GM21619 (cell line): Measurements from ENCODE around the gene OCSTAMP.
A peak's percentile ranks its signal among the peaks of the same experiment; 100 is the strongest.

Experiments
- ATAC-seq: cut with Tn5 transposase; IDR thresholded peaks from one replicate; pipeline ENCODE4 v1.9.1; 2021; ENCODE audit not compliant: unreplicated experiment

Gene OCSTAMP

DNA sequence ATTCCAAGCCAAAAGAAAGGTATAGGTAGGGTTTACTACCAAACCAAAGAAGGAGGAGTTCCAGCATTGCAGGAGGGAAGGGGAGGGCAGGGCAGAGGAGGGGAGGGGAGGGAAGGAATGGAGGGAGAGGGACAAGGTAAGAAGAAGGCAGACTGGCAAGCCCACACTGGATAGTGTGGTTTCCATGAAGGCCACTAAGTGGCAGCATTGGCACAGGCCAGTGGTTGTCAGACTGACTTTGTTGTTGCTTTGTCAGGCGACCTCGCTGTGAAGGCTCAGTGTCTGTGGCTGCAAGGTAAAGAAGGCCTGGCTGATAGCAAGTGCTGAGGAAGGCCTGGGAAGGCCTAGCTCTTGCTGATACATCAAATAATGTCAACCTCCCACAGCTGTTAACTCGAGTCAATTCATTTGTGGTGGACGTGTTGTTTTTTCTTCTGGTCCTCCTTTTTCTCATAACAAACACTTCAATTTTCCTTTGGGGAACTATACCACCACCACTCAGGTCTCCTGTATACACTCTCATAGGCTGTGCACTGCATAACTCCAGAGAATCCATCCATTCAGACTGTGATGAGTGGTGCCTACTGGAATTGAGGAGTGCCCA lies 29.4 kb downstream of the OCSTAMP start:
- ATAC-seq = no peak

DNA sequence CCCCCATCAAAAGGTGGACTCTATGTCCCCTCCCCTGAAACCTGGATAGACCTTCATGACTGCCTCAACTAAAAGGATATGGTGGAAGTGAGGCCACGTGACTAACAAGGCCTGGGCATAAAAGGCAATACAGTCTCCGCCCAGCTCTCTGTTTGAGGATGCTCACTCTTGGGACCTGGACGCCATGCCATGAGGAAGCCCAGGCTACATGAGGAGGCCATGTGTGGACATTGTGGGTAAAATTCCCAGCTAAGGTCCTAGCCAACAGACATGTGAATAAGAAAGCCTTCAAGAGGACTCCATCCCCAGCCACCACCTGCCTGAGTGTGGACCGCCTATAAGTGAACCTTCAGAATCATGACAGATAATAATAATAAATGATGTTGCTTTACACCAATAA lies 29.9 kb downstream of the OCSTAMP start:
- ATAC-seq = no peak

DNA sequence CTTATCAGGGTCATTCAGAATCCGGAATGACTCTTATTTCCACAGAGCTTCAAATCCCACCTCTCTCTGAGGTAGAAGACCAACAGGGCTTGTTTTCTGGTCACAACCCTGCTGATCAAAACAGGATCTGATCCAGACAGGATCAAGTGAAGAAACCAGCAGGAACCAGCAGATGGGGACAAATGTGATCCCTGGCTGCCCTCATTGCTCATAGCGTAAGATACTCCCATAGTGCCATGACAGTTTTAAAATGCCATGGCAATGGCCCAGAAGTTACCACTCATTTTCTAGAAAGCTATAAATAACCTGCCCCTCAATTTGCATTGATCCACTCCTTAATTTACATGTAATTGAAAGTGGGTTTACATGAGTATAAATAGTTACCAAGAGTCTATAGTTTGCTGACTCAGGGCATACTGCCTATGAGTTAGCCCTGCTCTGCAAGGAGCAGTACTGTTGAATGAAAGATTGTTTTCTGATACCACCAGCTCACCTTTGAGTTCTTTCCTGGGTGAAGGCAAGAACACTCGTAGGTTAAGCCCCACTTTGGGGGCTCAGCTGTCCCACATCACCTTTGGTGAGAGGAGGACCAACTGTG lies 30.9 kb downstream of the OCSTAMP start:
- ATAC-seq = no peak

- ATAC-seq = peak; percentile 67
These were observed 37.3 kb downstream of the OCSTAMP start, which contains the start of gene ZNF334 for GRCh38 chr20:46512943-46513844. Gene ZNF334 (minus strand): TSS chr20:46513559. CDS start chr20:46512102, 1,457 bp downstream.

DNA sequence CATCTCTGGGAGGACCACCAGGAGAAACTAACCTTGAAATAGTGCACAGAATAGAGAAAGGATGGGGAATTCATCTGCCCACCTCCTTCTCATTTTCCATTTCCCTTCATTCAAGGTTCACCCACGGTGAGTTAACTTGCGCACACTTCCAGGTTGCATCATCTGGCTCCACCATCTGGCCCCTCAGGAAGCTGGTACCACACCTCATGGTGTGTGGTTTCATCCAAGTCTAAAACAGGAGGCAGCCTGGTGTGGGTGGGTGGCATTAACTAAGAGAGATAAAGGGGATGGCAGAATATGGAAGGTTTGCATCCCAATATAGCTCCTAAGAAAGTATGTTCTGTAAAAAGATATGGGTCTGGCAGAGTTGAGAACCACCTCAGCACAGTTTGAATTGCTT lies 40.9 kb downstream of the OCSTAMP start:
- ATAC-seq = no peak

DNA sequence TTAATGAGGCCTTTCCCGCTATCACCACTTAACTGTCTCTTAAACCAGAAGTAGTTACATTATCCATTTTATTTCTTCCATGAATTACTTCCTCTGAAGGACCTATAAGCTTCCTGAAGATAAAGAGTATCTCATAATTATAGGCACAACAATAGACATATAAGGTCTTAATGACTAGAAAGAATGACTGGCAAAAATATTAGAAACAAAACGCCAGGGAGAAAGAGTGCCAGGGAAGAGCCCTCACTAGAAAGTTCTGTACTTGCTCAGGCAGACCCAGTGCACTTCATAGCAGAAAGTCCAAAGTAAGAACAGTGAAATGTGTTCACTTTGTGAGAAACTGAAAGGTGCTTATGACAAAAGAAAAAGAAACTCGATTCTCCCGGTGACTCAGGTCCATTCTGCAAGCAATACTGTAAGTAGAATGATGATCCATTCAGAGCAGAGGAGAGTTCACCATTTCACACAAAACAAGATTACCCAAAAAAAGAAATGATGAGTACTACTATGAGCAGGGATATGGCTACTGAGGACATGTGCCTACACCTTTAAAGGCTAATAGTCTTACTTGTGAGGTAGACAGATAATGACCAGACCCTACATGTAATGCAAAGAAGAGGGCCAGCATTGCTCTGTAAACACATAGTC lies 42.6 kb downstream of the OCSTAMP start:
- ATAC-seq = no peak

- no peak for ATAC-seq
These were observed 44.9 kb downstream of the OCSTAMP start for GRCh38 chr20:46505506-46505905.

GRCh38 chr20:46501961-46502360 lies 48.5 kb downstream of the OCSTAMP start:
- no peak for ATAC-seq

DNA sequence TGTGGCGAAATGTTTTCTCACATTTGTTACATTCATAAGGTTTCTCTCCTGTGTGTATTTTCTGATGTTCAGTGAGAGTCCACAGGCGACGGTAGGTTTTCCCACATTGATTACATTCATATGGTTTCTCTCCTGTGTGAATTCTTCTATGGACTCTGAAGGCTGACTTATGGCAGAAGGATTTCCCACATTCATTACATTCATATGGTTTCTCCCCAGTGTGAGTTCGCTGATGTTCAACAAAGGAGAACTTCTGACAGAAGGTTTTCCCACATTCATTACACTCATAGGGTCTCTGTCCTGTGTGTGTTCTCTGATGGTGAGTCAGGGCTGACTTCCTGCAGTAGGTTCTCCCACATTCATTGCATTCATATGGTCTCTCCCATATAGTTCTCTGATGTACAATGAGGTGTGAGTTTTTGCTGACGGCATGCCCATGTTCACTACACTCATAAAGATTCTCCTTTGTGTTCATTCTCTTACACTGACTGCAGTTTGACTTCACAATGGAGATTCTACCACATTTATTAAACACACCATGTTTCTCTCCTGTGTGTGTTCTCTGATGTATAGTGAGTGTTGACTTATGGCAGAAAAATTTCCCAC lies 49.0 kb downstream of the OCSTAMP start:
- no peak for ATAC-seq

GRCh38 chr20:46494077-46494476 lies 56.4 kb downstream of the OCSTAMP start:
- ATAC-seq = no peak

DNA sequence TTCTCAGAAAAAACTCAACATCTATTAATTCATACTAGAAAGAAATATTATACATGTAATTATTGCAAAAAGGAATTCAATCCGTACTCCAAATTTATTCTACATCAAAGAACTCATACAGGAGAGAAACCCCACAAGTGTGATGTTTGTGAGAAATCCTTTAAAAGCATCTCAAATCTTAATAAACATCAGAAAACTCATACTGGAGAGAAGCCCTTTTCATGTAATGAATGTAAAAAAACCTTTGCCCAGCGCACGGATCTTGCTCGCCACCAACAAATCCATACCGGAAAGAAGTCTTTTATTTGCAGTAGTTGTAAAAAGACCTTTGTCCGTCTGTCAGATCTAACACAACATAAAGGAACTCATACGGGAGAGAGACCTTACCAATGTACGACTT lies 59.1 kb downstream of the OCSTAMP start:
- no peak for ATAC-seq
